Progenitor cell of endocrine pancreas (in vitro differentiated cells): ENCODE measurements around the gene PIK3AP1. TPM values are rescaled to one million over a fixed set of nuclear protein-coding genes. Genes with fewer than 3 reads are reported as not detected.

Source experiments
- DNase-seq: peaks from one replicate; pipeline ENCODE4 v3.0.0; 2021; ENCODE audit warnings: low spot score; ENCODE audit not compliant: unreplicated experiment
- H3K27ac Mint-ChIP-seq: 2 replicates; pipeline ENCODE4 v1.8.0; 2021; ENCODE audit warnings: mild to moderate bottlenecking, moderate library complexity, mixed read lengths
- H3K27me3 Mint-ChIP-seq: 2 replicates; pipeline ENCODE4 v1.8.0; 2021; ENCODE audit warnings: mixed read lengths
- H3K36me3 Mint-ChIP-seq: 2 replicates; pipeline ENCODE4 v1.8.0; 2022; ENCODE audit warnings: mixed read lengths; ENCODE audit not compliant: insufficient read depth
- H3K4me1 Mint-ChIP-seq: 2 replicates; pipeline ENCODE4 v1.8.0; 2021; ENCODE audit warnings: low read depth, mixed read lengths
- H3K4me3 Mint-ChIP-seq: 2 replicates; pipeline ENCODE4 v1.8.0; 2021; ENCODE audit warnings: low read depth, mild to moderate bottlenecking, moderate library complexity, mixed read lengths
- H3K9me3 Mint-ChIP-seq: 2 replicates; pipeline ENCODE4 v1.8.0; 2021; ENCODE audit warnings: low read depth, mixed read lengths
- total RNA-seq: library from RNA; stranded (reverse); gene quantifications from 2 replicates; pipeline ENCODE4 v1.2.1, GENCODE V29; 2021
- TF ChIP-seq, protein P1 (sequence below): fragments of 200-600 bp; sonication (generic); IDR thresholded peaks from one replicate; pipeline ENCODE4 v1.5.0; 2021; ENCODE audit warnings: antibody characterized with exemption, mild to moderate bottlenecking; ENCODE audit not compliant: unreplicated experiment

The PIK3AP1 gene
- total RNA-seq, 1 donor from 2014 or later, result 40.0 TPM

- Mint-ChIP-seq H3K9me3 (peaks cover 2% of the 10 kb centered on the region), H3K27ac (peak overlapping the region; percentile 86), H3K4me3 (no peak overlapping the region), H3K27me3 (no peaks in the 10 kb centered on the region), H3K36me3 (peaks cover 11% of the 10 kb centered on the region), H3K4me1 (peaks cover 33% of the 10 kb centered on the region)
- TF ChIP-seq, protein P1, sequence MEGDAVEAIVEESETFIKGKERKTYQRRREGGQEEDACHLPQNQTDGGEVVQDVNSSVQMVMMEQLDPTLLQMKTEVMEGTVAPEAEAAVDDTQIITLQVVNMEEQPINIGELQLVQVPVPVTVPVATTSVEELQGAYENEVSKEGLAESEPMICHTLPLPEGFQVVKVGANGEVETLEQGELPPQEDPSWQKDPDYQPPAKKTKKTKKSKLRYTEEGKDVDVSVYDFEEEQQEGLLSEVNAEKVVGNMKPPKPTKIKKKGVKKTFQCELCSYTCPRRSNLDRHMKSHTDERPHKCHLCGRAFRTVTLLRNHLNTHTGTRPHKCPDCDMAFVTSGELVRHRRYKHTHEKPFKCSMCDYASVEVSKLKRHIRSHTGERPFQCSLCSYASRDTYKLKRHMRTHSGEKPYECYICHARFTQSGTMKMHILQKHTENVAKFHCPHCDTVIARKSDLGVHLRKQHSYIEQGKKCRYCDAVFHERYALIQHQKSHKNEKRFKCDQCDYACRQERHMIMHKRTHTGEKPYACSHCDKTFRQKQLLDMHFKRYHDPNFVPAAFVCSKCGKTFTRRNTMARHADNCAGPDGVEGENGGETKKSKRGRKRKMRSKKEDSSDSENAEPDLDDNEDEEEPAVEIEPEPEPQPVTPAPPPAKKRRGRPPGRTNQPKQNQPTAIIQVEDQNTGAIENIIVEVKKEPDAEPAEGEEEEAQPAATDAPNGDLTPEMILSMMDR, result no peak
- DNase-seq, result no peak
Observed at GRCh38 chr10:96664563-96664962, 55.8 kb downstream of the PIK3AP1 start.

DNA sequence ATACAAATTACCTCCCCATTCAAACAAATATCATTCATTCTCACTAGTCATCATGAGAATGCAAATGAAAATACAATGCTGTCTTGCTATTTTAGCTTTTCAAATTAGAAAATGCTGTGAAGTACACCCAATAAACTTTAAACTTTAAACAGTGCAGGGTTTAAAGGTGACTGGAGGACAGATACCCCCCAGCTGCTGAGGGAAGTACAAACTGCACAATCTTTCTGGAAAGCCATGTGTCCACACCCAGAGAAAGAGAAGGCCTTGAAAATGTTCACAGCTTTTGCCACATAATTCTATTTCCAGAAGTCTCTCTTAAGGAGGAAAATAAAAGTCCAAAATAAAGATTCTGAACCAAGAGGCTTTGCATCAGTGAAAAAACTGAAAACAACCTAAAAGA lies 56.5 kb downstream of the PIK3AP1 start:
- DNase-seq, result no peak
- Mint-ChIP-seq H3K27me3 (no peaks in the 10 kb centered on the region), H3K9me3 (peaks cover 2% of the 10 kb centered on the region), H3K27ac (peak overlapping the region; percentile 87), H3K4me3 (no peak overlapping the region), H3K36me3 (peaks cover 11% of the 10 kb centered on the region), H3K4me1 (peaks cover 30% of the 10 kb centered on the region)
- TF ChIP-seq, protein P1, result no peak

GRCh38 chr10:96661632-96662031 lies 58.7 kb downstream of the PIK3AP1 start:
- Mint-ChIP-seq H3K9me3 (no peaks in the 10 kb centered on the region), H3K27ac (no peak overlapping the region), H3K4me1 (peaks cover 25% of the 10 kb centered on the region), H3K36me3 (peaks cover 8% of the 10 kb centered on the region), H3K27me3 (no peaks in the 10 kb centered on the region), H3K4me3 (no peak overlapping the region)
- DNase-seq, result no peak
- TF ChIP-seq, protein P1, result no peak

GRCh38 chr10:96660297-96660696 lies 60.0 kb downstream of the PIK3AP1 start:
- H3K4me1 Mint-ChIP-seq, result peaks cover 22% of the 10 kb centered on the region
- no peak overlapping the region for H3K27ac Mint-ChIP-seq
- TF ChIP-seq, protein P1, result no peak
- H3K4me3 Mint-ChIP-seq, result no peak overlapping the region
- no peaks in the 10 kb centered on the region for H3K27me3 Mint-ChIP-seq
- DNase-seq, result no peak
- H3K36me3 Mint-ChIP-seq, result peaks cover 13% of the 10 kb centered on the region
- peaks cover 5% of the 10 kb centered on the region for H3K9me3 Mint-ChIP-seq

GRCh38 chr10:96658844-96659243 lies 61.5 kb downstream of the PIK3AP1 start:
- Mint-ChIP-seq H3K4me3 (no peak overlapping the region), H3K27ac (peak overlapping the region; percentile 44), H3K27me3 (no peaks in the 10 kb centered on the region), H3K36me3 (peaks cover 20% of the 10 kb centered on the region), H3K9me3 (peaks cover 5% of the 10 kb centered on the region), H3K4me1 (peaks cover 8% of the 10 kb centered on the region)
- TF ChIP-seq, protein P1, result no peak
- DNase-seq, result no peak
